HPDE6-E6E7 (cell line): ENCODE results near the gene PHF8.

Source experiments
- DNase-seq: peaks from one replicate; pipeline ENCODE4 v3.0.0; 2011; ENCODE audit warnings: missing footprints; ENCODE audit errors: extremely low spot score

Gene PHF8

GRCh38 chrX:54044126-54044876 is at the start of gene PHF8:
Gene PHF8, minus strand, starts transcription at chrX:54044473. Its CDS starts 1,745 bp downstream, at chrX:54042728.
- DNase-seq = peak; percentile 71

GRCh38 chrX:54093571-54093970 is 49.3 kb upstream of the PHF8 start:
- DNase-seq = no peak

GRCh38 chrX:54093159-54093558 is 48.9 kb upstream of the PHF8 start:
- DNase-seq = no peak

GRCh38 chrX:54090880-54091279 is 46.6 kb upstream of the PHF8 start:
- no peak for DNase-seq

- no peak for DNase-seq
Observed at GRCh38 chrX:54089191-54089590, 44.9 kb upstream of the PHF8 start.

GRCh38 chrX:54087661-54088060 is 43.4 kb upstream of the PHF8 start:
- DNase-seq = no peak

GRCh38 chrX:54085666-54086065 is 41.4 kb upstream of the PHF8 start:
- DNase-seq = no peak

- DNase-seq = no peak
Observed at GRCh38 chrX:54076903-54077302, 32.6 kb upstream of the PHF8 start.

- DNase-seq = no peak
Observed at GRCh38 chrX:54074826-54075225, 30.6 kb upstream of the PHF8 start.

- no peak for DNase-seq
Observed at GRCh38 chrX:54067766-54068165, 23.5 kb upstream of the PHF8 start.

- no peak for DNase-seq
Observed at GRCh38 chrX:54066841-54067240, 22.6 kb upstream of the PHF8 start.

- DNase-seq = no peak
Observed at GRCh38 chrX:54064564-54064963, 20.3 kb upstream of the PHF8 start.

- DNase-seq = no peak
Observed at GRCh38 chrX:54063361-54063760, 19.1 kb upstream of the PHF8 start.

- no peak for DNase-seq
Observed at GRCh38 chrX:54049801-54050200, 5.5 kb upstream of the PHF8 start.

GRCh38 chrX:54048412-54048811 is 4.1 kb upstream of the PHF8 start:
- DNase-seq = no peak

GRCh38 chrX:54045563-54046228 is 1.4 kb upstream of the PHF8 start:
- no peak for DNase-seq

GRCh38 chrX:54044877-54045338 is 635 bp upstream of the PHF8 start:
- no peak for DNase-seq

GRCh38 chrX:54043541-54044125 is 640 bp downstream of the PHF8 start:
- no peak for DNase-seq

GRCh38 chrX:54043056-54043455 is 1.2 kb downstream of the PHF8 start:
- DNase-seq = no peak

GRCh38 chrX:54042609-54043021 is 1.7 kb downstream of the PHF8 start:
- DNase-seq = no peak

- no peak for DNase-seq
Observed at GRCh38 chrX:54030329-54030728, 13.9 kb downstream of the PHF8 start.

GRCh38 chrX:54029529-54030143 is 14.6 kb downstream of the PHF8 start:
- DNase-seq = no peak
